Measurements from ENCODE around the gene C2orf76. TPM values are rescaled to one million over a fixed set of nuclear protein-coding genes. Genes with fewer than 3 reads are reported as not detected.

Gene C2orf76
- total RNA-seq, 1 experiment from 2014 or later = 10.2 TPM

GRCh38 chr2:119289642-119290041 is 77.0 kb downstream of the C2orf76 start:
- no peaks in the 10 kb centered on the region for H3K36me3 ChIP-seq (ENCODE audit: low read depth, low read length)
- ATAC-seq = no peak
- no peaks in the 10 kb centered on the region for H3K9me2 ChIP-seq (replicated peaks; ENCODE audit: low read length)
- H3K4me3 ChIP-seq (ENCODE audit: low read length) = no peak overlapping the region
- no peaks in the 10 kb centered on the region for H3F3A ChIP-seq (ENCODE audit: low read length, unreplicated experiment)
- no peaks in the 10 kb centered on the region for H4K20me1 ChIP-seq (ENCODE audit: low read length)
- DNase-seq = no peak
- BruUV-seq (replicated peaks) = no TSS peak
- no peak overlapping the region for H3K4me2 ChIP-seq (ENCODE audit: low read length)
- POLR2A ChIA-PET (ENCODE audit: unreplicated experiment) = no interaction called here
- no peak overlapping the region for H2AFZ ChIP-seq (ENCODE audit: low read length)
- H3K27me3 ChIP-seq (ENCODE audit: low read length) = no peaks in the 10 kb centered on the region
- H3K79me2 ChIP-seq (ENCODE audit: low read length) = no peaks in the 10 kb centered on the region
- no peak overlapping the region for H3K9ac ChIP-seq (ENCODE audit: low read length)
- peaks cover 8% of the 10 kb centered on the region; the same call in 1 of the 2 replicates for H3K4me1 ChIP-seq (ENCODE audit: insufficient read depth, low read length)
- no peak overlapping the region for H3K27ac ChIP-seq (ENCODE audit: low read length)
- TF ChIP-seq EZH2phosphoT487 (IDR thresholded peaks at IDR 0.05; ENCODE audit: borderline replicate concordance, low read length) = no peak
- TF ChIP-seq, protein P1, sequence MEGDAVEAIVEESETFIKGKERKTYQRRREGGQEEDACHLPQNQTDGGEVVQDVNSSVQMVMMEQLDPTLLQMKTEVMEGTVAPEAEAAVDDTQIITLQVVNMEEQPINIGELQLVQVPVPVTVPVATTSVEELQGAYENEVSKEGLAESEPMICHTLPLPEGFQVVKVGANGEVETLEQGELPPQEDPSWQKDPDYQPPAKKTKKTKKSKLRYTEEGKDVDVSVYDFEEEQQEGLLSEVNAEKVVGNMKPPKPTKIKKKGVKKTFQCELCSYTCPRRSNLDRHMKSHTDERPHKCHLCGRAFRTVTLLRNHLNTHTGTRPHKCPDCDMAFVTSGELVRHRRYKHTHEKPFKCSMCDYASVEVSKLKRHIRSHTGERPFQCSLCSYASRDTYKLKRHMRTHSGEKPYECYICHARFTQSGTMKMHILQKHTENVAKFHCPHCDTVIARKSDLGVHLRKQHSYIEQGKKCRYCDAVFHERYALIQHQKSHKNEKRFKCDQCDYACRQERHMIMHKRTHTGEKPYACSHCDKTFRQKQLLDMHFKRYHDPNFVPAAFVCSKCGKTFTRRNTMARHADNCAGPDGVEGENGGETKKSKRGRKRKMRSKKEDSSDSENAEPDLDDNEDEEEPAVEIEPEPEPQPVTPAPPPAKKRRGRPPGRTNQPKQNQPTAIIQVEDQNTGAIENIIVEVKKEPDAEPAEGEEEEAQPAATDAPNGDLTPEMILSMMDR (conservative IDR thresholded peaks at IDR 0.05; ENCODE audit: low read depth, low read length) = no peak
- TF ChIP-seq EZH2 (IDR thresholded peaks at IDR 0.05; ENCODE audit: low read length, unreplicated experiment) = no peak
- intact Hi-C loops (cut with micrococcal nuclease) = loop anchor here (10.0 kb wide), 1 partner anchor 125 kb away; no protein-coding TSS in a partner anchor
- CTCF ChIA-PET = no interaction called here
- H3K9me3 ChIP-seq (ENCODE audit: low read length) = no peaks in the 10 kb centered on the region

GRCh38 chr2:119289093-119289492 is 77.5 kb downstream of the C2orf76 start:
- intact Hi-C loops (cut with micrococcal nuclease) = no loop called here
- CTCF ChIA-PET = no interaction called here
- no TSS peak for BruUV-seq (replicated peaks)
- H3K36me3 ChIP-seq (ENCODE audit: low read depth, low read length) = no peaks in the 10 kb centered on the region
- no peaks in the 10 kb centered on the region for H3K9me3 ChIP-seq (ENCODE audit: low read length)
- no peaks in the 10 kb centered on the region for H3F3A ChIP-seq (ENCODE audit: low read length, unreplicated experiment)
- no peak overlapping the region for H3K27ac ChIP-seq (ENCODE audit: low read length)
- no peaks in the 10 kb centered on the region for H3K27me3 ChIP-seq (ENCODE audit: low read length)
- H3K4me1 ChIP-seq (ENCODE audit: insufficient read depth, low read length) = peaks cover 13% of the 10 kb centered on the region
- H2AFZ ChIP-seq (ENCODE audit: low read length) = no peak overlapping the region
- no peaks in the 10 kb centered on the region for H3K79me2 ChIP-seq (ENCODE audit: low read length)
- no peak overlapping the region for H3K9ac ChIP-seq (ENCODE audit: low read length)
- TF ChIP-seq EZH2phosphoT487 (IDR thresholded peaks at IDR 0.05; ENCODE audit: borderline replicate concordance, low read length) (no peak), EZH2 (IDR thresholded peaks at IDR 0.05; ENCODE audit: low read length, unreplicated experiment) (no peak)
- TF ChIP-seq, protein P1 (conservative IDR thresholded peaks at IDR 0.05; ENCODE audit: low read depth, low read length) = no peak
- no peak overlapping the region for H3K4me3 ChIP-seq (ENCODE audit: low read length)
- no peak overlapping the region for H3K4me2 ChIP-seq (ENCODE audit: low read length)
- no peaks in the 10 kb centered on the region for H3K9me2 ChIP-seq (replicated peaks; ENCODE audit: low read length)
- POLR2A ChIA-PET (ENCODE audit: unreplicated experiment) = no interaction called here
- no peak for ATAC-seq
- DNase-seq = no peak
- H4K20me1 ChIP-seq (ENCODE audit: low read length) = no peaks in the 10 kb centered on the region

GRCh38 chr2:119288576-119288975 is 78.1 kb downstream of the C2orf76 start:
- intact Hi-C loops (cut with micrococcal nuclease) = no loop called here
- Histone ChIP-seq H2AFZ (ENCODE audit: low read length) (no peak overlapping the region), H3K4me3 (ENCODE audit: low read length) (no peak overlapping the region), H3K9me3 (ENCODE audit: low read length) (no peaks in the 10 kb centered on the region), H3K9me2 (replicated peaks; ENCODE audit: low read length) (no peaks in the 10 kb centered on the region), H3F3A (ENCODE audit: low read length, unreplicated experiment) (no peaks in the 10 kb centered on the region), H3K27me3 (ENCODE audit: low read length) (no peaks in the 10 kb centered on the region), H4K20me1 (ENCODE audit: low read length) (no peaks in the 10 kb centered on the region), H3K36me3 (ENCODE audit: low read depth, low read length) (no peaks in the 10 kb centered on the region), H3K79me2 (ENCODE audit: low read length) (no peaks in the 10 kb centered on the region), H3K4me2 (ENCODE audit: low read length) (no peak overlapping the region), H3K27ac (ENCODE audit: low read length) (no peak overlapping the region), H3K4me1 (ENCODE audit: insufficient read depth, low read length) (peaks cover 17% of the 10 kb centered on the region), H3K9ac (ENCODE audit: low read length) (no peak overlapping the region)
- ChIA-PET CTCF (no interaction called here), POLR2A (ENCODE audit: unreplicated experiment) (no interaction called here)
- DNase-seq = no peak
- TF ChIP-seq, protein P1 (conservative IDR thresholded peaks at IDR 0.05; ENCODE audit: low read depth, low read length) = no peak
- no peak for TF ChIP-seq EZH2phosphoT487 (IDR thresholded peaks at IDR 0.05; ENCODE audit: borderline replicate concordance, low read length)
- TF ChIP-seq EZH2 (IDR thresholded peaks at IDR 0.05; ENCODE audit: low read length, unreplicated experiment) = no peak
- ATAC-seq = no peak
- no TSS peak for BruUV-seq (replicated peaks)

Data from PC-3 (cell line).